GM18867 (cell line): Measurements from ENCODE around the gene ASB18.

Experiments
- ATAC-seq: cut with Tn5 transposase; IDR thresholded peaks from one replicate; pipeline ENCODE4 v1.9.1; 2021; ENCODE audit warnings: mild to moderate bottlenecking, moderate library complexity; ENCODE audit not compliant: unreplicated experiment

ASB18 gene

DNA sequence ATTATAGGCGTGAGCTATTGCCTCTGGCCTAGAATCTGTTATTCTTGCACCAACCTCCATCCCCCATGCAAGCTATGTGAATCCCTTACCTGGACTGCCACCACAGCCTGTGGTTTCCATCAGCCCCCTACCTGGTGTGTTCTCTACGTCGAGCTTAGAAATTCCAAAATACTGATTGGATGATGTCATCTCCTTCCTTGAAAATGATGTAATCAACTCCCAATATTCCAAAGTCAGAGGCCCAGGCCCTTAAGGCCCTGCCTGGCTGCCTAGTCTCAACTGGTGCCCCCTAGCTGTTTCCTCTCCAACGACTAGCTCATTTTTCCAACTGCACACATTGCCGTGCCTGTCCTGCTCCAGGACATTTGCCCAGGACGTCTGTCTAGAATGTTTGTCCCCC is 54.7 kb downstream of the ASB18 start:
- ATAC-seq: no peak

DNA sequence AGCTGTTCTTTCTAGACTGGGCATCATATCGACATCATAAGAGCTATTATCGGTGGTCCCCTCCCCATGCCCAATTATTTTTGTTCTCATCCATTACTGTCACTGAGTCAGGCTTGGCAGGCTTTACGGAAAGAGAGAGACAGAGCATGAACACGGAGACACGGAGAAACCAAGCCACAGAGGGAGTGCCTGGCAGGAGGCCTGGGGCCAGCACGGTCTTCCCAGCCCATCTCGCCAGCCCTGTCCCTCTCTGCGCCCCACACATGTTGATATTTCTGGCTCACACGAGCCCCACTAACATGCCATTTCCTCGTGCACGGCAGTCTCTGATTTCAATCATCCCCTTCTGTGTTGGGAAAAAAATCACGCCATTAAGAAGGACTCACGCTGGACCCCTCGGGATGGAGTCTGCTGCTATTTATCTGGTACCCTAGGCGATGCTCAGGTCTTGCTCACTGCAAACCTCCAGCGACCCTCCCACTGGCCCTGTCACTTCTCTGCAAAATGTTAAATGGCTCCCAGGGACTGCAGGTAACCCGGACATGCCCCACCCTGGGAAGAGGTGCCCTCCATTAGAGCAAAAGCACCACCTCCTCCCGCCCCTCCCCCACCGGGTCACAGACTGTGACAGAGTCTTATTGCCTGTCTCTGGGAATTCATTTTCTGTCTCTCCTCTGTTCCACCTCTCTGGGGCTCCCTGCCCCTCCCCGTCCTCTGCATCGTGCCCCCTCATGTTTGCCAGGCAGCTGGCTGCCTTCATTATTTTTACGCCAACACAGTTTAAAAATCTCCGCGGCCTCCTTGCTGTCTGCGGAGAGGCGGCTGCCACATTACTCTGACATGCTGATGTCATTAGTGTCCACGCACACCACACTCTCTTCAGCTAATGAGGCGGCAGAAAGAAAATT is 55.9 kb downstream of the ASB18 start:
- ATAC-seq: no peak

DNA sequence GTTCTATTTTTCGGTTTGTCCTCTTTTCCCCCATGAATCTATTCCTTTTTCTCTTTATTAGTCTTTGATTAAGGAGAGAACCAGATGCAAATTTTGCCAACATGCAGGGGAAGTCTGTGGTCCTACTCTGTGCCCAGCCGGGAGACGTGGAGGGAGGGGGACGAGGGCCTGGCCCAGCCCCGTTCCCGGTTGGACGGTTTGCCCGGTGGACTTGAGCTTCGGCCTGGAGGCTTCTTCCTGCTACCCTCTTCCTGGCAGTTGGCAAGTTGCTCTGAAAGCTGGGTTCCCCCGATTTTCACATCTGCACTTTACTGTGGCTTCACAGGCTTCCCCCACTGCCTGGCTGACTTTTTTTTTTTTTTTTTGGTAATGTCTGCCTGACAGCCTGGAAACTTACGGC is 56.7 kb downstream of the ASB18 start:
- ATAC-seq: no peak

DNA sequence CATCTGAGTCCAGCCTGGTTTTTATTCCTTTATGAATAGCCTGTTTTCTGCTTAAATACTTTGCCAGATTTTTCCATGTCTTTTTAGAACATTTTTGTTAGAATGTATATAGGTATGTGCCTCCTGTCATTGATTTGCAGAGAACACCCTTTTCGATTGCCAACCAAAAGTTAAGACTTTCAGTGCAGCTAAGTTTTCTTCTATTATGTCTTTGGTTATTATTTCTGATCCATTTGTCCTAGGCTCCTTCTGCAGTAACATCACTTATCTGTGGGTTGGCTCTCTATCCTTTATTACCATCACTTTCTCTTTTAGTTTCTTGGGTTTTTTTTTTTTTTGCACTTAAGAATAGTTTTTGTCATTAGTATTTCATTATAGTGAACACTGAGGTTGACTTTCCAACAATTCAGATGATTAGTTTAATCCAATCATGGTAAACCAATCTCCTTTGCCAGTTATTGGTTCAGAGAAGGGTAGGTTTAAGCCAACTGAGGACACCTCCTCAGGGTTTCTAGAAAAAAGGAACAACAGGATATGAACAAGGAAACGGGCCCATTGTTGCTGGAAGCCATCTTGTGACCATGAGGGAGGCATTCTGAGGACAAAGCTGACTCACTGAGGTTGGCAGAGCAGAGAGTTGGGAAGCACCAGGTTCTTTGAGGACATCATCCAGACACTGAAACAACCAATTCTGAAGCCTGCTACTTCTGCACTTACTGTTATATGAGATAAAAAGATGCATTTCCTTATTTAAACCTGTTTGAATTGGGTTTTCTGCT is 58.1 kb downstream of the ASB18 start:
- no peak for ATAC-seq

DNA sequence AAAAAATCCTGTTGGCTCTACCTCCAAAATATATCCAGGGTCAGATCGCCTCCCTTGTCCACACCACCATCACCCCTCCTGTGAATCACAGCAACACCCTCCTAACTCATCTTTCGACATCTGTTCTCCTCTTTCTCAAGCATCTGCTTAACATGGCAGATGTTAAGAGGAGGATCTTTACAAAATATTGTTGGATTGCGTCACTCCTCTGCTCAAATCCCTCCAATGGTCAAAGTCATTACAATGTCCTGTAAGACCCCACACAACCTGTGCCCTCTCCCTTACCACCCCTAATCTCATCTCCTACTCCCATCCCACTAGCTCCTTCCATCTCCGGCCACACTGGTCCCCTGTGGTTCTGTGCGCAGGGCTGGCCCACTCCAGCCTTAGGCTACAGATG is 59.3 kb downstream of the ASB18 start:
- ATAC-seq: no peak

DNA sequence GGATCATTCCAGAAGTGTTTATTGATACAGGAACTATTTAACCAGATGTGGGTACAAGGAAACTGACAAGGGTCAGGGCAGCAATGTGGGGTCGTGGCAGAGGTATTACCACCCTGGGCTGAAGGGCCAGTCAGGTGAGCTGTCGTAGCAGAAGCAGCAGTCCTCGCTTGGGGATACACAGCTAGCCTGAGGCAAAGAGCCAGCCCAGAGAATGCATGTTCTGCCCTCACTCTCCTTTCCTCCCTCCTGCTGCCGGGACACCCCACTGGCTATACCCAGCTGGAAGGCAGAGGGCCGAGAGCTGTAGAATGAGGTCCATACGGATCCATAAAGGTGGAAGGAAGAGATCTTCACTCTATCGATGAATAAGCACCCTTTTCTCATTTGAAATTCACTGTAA is 63.8 kb downstream of the ASB18 start:
- ATAC-seq: no peak

DNA sequence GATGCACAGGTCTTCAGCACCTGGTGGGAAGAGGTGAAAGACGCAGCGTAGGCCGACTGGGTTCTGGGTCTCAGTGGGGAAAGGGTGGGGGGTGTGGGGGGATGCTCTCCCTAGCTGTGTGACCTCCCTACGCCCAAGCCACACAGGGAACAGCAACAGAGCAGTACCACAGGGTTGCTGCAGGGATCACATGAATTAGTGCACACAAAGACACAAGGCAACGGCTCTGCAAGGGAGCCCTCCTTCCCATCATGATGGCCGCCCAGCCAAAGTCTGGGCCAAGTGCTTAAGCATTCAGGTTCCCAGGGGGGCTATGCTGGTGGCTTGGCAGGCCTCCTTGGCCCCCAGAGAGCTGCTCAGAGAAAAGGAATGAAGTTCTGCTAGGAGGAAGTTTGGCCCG is 67.8 kb downstream of the ASB18 start:
- ATAC-seq: no peak

DNA sequence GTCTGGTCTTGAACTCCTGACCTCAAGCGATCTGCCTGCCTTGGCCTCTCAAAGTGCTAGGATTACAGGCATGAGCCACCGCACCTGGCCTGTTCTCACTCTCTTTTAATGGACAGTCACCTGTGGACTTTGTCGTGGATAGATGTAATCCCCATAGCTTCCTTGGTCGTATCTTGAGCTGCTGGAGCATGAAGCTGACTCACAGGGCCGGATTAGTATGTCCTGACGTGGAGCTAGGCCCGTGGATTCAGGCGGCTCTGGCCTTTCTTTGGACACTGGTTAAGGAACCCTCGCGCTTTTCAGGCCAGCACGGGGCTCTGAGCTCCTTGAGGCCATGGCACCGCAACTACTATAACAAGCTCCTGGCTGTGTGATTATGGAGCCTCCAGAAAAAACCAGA is 68.5 kb downstream of the ASB18 start:
- no peak for ATAC-seq

DNA sequence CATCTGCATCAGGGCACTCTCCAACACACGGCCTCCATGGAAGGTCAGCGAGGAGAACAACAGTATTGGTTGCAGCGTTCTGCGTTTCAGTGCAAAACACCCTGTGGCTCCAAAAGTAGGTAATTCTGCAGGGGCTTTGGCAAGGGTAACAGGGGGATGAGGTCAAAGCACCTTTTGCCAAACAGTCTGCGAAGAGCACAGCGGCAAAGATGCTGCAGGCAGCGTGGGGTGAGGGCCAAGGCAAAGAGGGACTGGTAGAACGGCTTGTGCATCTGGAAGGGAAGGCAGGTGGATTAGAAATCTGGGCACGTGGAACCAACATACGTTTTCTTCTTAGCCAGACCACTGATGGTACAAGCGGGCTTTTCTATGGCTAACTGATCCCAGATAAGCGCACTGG is 69.4 kb downstream of the ASB18 start:
- no peak for ATAC-seq

DNA sequence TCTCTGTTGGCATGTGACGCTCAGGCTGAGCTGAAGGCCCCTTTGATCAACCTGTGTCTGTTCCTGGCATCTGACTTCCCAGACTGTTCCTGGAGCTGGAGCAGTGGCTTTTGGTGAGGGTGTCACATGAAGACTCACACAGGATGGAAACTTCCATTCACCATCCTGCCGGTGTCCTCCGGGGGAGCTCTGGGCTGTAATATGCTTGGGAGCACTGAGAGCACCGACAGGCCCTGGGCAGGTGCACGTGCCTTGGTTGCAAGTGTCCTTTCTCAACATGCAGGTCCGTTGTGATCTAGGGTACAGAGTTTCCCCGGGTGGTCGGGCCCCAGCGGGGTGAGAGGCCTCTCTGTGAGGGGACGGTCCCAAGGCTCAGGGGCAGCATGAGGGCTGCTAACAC is 71.2 kb downstream of the ASB18 start:
- ATAC-seq: no peak

DNA sequence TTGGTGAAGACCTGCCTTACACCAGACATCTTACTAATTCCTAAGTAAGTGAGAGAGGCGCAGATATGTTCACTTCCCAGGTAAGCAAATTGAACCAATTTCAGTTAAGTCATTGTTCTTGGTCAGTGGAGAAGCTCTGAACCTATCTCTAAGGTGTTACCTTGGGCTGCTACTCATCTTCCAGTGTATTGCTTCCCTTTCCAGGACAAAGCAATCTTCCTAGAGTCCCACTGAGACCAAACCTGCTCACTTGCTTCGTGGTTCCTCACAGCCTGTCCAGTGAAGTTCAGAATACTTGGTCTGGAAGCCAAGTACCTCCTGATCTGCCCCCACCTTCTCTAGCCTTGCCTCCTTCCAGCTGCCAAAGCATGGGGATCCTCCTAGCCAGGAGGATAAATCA is 73.5 kb downstream of the ASB18 start:
- no peak for ATAC-seq

DNA sequence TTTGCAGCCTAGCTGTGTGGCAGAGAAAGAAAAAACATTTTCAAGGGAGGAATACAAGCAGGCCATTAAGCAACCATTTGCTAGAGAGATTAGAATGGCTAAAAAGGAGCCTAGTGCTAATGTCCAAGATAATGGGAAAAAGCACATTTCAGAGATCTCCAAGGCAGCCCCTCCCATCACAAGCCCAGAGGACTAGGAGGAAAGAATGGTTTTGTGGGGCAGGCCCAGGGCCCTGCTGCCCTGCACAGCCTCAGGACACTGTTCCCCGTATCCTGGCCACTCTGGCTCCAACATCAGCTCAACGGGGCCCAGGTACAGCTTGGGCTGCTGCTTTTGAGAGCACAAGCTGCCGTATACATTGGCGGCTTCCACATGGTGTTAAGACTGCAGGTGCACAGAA is 79.5 kb downstream of the ASB18 start:
- ATAC-seq: no peak

DNA sequence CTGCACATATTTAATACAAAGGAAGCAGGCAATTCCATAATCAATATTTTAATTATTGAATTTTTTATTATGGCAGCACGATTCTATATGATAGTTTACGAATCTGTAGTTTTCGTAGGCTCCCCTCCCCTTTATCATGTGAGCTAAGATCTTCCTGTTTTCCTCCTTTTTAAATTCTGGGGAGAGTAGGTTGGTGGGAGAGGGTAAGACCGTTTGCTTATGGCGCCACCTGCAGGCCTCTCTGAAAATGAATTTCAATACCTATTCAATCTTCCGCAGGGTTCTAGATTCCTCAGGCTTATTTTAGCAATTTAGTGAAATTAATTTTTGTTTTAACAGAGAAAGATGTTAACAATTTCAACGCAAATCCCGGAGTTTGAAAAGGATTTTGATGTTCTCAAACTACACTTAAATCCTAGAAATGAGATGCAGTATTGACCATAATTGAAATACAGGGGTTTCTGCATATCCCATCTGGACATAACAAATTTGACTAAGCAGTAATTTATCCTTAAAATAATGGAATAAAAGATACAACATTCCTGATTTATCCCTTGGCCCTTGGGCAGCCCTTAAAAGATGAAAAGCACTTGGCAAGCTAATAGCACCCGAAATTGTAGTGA is 83.3 kb downstream of the ASB18 start:
- ATAC-seq: no peak

DNA sequence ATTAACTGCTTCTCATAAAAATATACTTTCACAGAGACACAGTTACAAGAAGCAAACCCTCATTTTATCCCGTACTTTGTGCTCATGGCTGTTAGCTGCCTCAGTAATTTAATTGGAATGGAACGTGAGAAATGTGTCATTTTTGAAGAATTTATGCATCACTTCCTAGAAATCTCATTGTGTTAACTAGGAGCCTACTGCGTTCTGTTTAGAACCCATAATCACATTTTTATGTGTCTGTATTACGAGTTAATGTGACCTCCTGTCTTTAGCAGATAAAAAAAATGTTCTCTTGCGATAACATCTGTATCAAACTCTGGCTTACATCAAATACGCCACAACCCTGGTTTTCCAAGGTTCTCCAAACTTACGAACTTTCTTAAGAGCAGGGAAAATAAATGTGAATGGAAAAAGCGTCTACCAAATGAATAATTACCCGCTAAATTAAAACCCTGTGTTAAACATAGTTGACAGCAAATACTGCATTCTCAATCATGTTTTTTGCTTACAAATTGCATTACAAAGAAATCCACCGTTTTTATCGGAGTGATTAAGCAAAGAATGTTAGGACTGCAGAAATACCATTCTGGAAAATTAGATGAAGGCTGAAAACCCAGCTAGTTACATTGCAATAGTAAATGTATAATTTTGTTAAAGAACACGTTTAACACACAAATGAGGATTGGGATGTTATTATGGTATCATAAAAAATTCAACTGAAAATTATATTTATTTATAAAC is 84.0 kb downstream of the ASB18 start:
- ATAC-seq: no peak

DNA sequence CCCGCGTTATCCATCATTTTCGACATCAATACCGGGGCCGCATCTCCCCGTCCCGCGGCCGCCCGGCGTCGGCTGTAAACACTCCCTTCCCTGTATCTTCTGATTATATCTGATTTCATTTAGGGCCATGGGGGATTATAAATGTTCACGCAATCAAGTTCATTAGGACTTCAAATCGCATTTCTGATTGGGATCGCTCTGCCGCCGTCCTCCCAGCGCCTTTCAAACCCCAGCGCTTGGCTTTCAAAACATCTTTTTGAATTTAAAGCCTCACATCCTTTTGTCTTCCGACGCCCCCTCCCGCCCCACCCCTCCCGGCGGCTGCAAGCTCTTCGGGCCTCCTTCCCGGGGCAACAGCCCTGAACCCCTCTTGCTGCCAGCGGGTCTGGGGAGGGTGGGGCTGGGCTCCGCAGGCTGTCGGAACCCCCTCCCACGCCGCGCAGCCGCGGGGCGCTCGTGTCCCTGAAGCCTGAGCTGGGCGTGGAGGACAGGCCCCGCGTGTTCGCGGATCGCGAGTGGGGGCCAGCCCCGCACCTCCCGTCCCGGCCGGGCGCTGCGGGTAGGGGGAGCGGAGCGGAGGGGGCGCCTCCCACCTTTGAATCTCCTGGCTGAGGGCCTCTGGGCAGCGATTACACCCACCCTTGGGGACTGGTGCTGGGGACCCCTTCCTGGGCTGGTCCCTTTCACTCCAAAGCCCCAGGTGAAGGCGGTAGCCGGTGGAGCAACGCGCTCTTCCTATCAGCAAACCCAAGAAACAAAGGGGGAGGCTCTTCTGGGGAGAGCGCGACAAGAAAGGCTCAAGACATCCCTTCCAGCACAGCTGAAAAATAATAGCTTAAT is 84.8 kb downstream of the ASB18 start:
- ATAC-seq: no peak

DNA sequence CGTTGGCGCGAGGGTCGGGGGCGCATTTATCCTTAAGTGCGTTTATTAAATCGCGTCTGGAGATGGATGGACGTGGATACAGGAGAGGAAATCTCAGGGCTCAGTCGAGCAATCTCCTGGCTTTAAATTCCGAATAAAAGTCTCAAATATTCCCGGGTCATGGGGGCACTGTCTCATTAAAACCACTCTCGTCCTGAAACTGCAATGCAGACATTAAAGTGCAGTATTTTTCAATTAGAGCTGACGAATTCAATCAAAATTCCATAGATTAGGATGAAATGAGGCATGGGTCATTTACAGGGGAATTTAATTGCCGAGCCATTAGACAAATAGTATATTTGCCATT is 85.3 kb downstream of the ASB18 start:
- ATAC-seq: no peak

DNA sequence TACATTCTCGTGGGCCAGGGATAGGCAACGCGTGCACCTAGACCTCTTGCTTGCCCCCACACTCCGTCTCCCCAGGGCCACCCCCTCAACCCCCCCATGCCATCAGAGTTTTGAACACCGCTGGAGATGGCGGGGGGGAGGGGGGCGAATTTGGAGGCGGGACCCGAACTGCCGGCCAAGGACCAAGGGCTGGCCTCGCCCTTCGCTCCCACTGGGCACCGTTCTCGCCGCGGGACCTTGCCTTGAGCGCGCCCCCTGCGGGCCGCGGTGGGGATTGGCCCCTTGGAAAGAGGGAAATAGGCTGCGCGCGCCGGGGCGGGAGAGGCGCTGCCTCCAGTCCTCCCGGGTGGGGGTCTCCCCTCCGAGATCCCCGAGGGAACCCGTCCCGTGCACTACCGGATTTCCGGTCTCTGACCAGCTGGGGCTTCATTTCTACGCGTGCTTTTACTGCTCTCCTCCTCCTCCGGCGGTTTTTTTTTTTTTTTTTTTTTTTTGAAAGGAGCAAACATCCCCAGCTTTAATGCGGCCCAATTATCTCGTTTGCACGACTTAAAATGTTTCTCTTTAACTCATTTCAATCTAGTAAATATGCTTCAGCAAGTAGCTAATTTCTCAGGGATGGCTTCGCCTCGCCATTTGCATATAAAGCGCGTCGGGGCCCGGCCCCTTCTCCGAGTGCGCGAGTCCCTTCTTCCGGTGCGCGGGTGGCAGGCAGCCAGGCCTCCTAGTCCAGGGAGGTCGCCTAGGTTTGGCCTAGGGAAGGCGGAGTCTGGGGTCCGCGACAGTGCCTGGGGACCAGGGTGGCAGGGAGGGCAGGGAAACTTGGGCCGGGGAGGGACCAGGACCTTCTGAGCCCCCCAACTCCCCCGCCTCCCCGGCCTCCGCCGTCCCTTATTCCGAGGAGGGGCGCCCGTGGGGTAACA is 86.0 kb downstream of the ASB18 start:
- ATAC-seq: no peak

DNA sequence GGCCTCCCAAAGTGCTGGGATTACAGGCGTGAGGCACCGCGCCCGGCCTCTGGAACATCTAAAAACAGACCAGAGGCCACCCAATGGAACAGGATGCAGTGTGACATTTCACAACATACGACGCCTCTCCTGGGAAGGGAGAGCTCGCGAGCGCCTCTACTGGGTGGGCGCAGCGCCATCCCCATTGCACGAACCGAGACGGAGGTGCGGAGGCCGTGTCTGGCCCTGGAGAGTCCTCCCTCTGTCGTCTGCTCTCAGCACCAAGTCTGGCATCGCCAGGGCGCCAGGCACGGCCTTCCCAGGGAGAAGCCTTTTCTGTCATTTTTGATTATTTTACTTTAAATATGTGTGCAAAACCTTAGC is 86.6 kb downstream of the ASB18 start:
- ATAC-seq: no peak

DNA sequence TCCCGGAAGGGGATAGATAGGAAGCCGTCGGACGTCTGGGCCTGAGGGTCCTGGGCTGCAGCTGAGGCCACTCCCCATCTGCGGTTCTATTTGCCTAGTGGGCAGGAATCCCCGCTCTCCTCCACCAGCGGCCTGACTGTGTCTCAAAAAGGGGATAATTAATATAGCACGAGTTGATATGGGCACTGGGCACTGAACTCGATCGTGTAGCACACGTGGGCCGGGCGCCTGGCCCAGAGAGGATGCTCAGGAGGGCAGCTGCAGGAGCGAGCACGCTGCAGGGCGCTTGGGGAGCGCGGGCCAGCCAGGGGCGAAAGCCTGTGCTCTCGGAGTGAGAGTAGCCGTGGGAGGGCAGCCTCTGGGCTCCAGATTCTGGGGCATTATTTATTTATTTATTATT is 87.3 kb downstream of the ASB18 start:
- no peak for ATAC-seq
